IPS-20b (cell line): ENCODE measurements around the gene TTC1.
"Not testable (repeated sequence)": the region's sequence is repeated elsewhere in the genome, so short reads cannot be mapped to it uniquely, and the experiment has no call there.

Source experiments
- H3K27ac ChIP-seq: one replicate; pipeline ENCODE4 v1.5.1; 2013; ENCODE audit warnings: low read length
- H3K27me3 ChIP-seq: 2 replicates; pipeline ENCODE4 v1.6.1; 2013; ENCODE audit warnings: mild to moderate bottlenecking, low read length, inconsistent platforms; ENCODE audit not compliant: insufficient read depth
- H3K36me3 ChIP-seq: 2 replicates; pipeline ENCODE4 v1.6.1; 2013; ENCODE audit warnings: low read depth, mild to moderate bottlenecking, inconsistent platforms, low read length, moderate library complexity; ENCODE audit not compliant: insufficient read depth
- H3K4me1 ChIP-seq: 2 replicates; pipeline ENCODE4 v1.6.1; 2013; ENCODE audit warnings: mild to moderate bottlenecking, control low read depth, inconsistent platforms, low read length, moderate library complexity; ENCODE audit not compliant: insufficient read depth
- H3K4me3 ChIP-seq: 2 replicates; pipeline ENCODE4 v1.5.1; 2013; ENCODE audit warnings: mild to moderate bottlenecking, low read length, inconsistent platforms
- H3K9ac ChIP-seq: 2 replicates; pipeline ENCODE4 v1.6.1; 2013; ENCODE audit warnings: low read depth, mild to moderate bottlenecking, inconsistent platforms, low read length, moderate library complexity
- H3K9me3 ChIP-seq: 2 replicates; pipeline ENCODE4 v1.6.1; 2013; ENCODE audit warnings: mild to moderate bottlenecking, low read depth, low read length, inconsistent platforms; ENCODE audit not compliant: insufficient read depth

The TTC1 gene

GRCh38 chr5:160047423-160047822, 38.5 kb downstream of the TTC1 start:
- peaks cover 55% of the 10 kb centered on the region for H3K36me3 ChIP-seq
- H3K9me3 ChIP-seq: no peaks in the 10 kb centered on the region

GRCh38 chr5:160048131-160048530, 39.2 kb downstream of the TTC1 start:
- H3K4me3 ChIP-seq: no peak overlapping the region
- H3K9ac ChIP-seq: no peak overlapping the region

More at GRCh38 chr5:160047423-160047822, 38.5 kb downstream of the TTC1 start:
- peaks cover 25% of the 10 kb centered on the region; the same call in 1 of the 2 replicates for H3K4me1 ChIP-seq
- H3K4me3 ChIP-seq: no peak overlapping the region
- H3K27me3 ChIP-seq: no peaks in the 10 kb centered on the region
- H3K27ac ChIP-seq: no peak overlapping the region
- H3K9ac ChIP-seq: no peak overlapping the region

GRCh38 chr5:160049099-160049498, 40.2 kb downstream of the TTC1 start:
- Histone ChIP-seq H3K4me3 (no peak overlapping the region), H3K9me3 (no peaks in the 10 kb centered on the region), H3K9ac (no peak overlapping the region), H3K27me3 (no peaks in the 10 kb centered on the region), H3K4me1 (peaks cover 10% of the 10 kb centered on the region; the same call in 1 of the 2 replicates), H3K36me3 (peaks cover 66% of the 10 kb centered on the region), H3K27ac (no peak overlapping the region)

More at GRCh38 chr5:160048131-160048530, 39.2 kb downstream of the TTC1 start:
- no peaks in the 10 kb centered on the region for H3K9me3 ChIP-seq
- no peak overlapping the region for H3K27ac ChIP-seq
- no peaks in the 10 kb centered on the region for H3K27me3 ChIP-seq
- H3K4me1 ChIP-seq: peaks cover 20% of the 10 kb centered on the region; the same call in 1 of the 2 replicates
- peaks cover 58% of the 10 kb centered on the region for H3K36me3 ChIP-seq

- Histone ChIP-seq H3K4me3 (no peak overlapping the region), H3K27me3 (no peaks in the 10 kb centered on the region), H3K9me3 (no peaks in the 10 kb centered on the region), H3K4me1 (no peaks in the 10 kb centered on the region), H3K27ac (no peak overlapping the region), H3K36me3 (peaks cover 80% of the 10 kb centered on the region), H3K9ac (no peak overlapping the region)
Observed at GRCh38 chr5:160054047-160054446, 45.1 kb downstream of the TTC1 start.

- H3K9me3 ChIP-seq: no peaks in the 10 kb centered on the region
- no peak overlapping the region for H3K4me3 ChIP-seq
- H3K27ac ChIP-seq: no peak overlapping the region
- H3K4me1 ChIP-seq: no peaks in the 10 kb centered on the region
- peaks cover 80% of the 10 kb centered on the region for H3K36me3 ChIP-seq
- H3K27me3 ChIP-seq: no peaks in the 10 kb centered on the region
- H3K9ac ChIP-seq: no peak overlapping the region
Observed at GRCh38 chr5:160054831-160055230, 45.9 kb downstream of the TTC1 start.

- Histone ChIP-seq H3K27ac (no peak overlapping the region), H3K4me3 (no peak overlapping the region), H3K9ac (no peak overlapping the region), H3K4me1 (peaks cover 6% of the 10 kb centered on the region; the same call in 1 of the 2 replicates), H3K36me3 (peaks cover 75% of the 10 kb centered on the region), H3K27me3 (no peaks in the 10 kb centered on the region), H3K9me3 (no peaks in the 10 kb centered on the region)
Observed at GRCh38 chr5:160057256-160057655, 48.3 kb downstream of the TTC1 start.

GRCh38 chr5:160060001-160060400, 51.1 kb downstream of the TTC1 start:
- no peak overlapping the region for H3K27ac ChIP-seq
- H3K36me3 ChIP-seq: peaks cover 52% of the 10 kb centered on the region
- peaks cover 9% of the 10 kb centered on the region; the same call in 1 of the 2 replicates for H3K4me1 ChIP-seq
- no peaks in the 10 kb centered on the region for H3K27me3 ChIP-seq
- no peak overlapping the region for H3K9ac ChIP-seq
- no peaks in the 10 kb centered on the region for H3K9me3 ChIP-seq
- no peak overlapping the region for H3K4me3 ChIP-seq

GRCh38 chr5:160061770-160062169, 52.8 kb downstream of the TTC1 start:
- Histone ChIP-seq H3K4me1 (peaks cover 9% of the 10 kb centered on the region; the same call in 1 of the 2 replicates), H3K4me3 (no peak overlapping the region), H3K27me3 (no peaks in the 10 kb centered on the region), H3K27ac (no peak overlapping the region), H3K9ac (peak overlapping the region; percentile 30; the same call in 1 of the 2 replicates), H3K36me3 (peaks cover 47% of the 10 kb centered on the region), H3K9me3 (no peaks in the 10 kb centered on the region)

- H3K4me3 ChIP-seq: no peak overlapping the region
- peaks cover 36% of the 10 kb centered on the region for H3K36me3 ChIP-seq
- H3K9ac ChIP-seq: no peak overlapping the region
- no peaks in the 10 kb centered on the region for H3K27me3 ChIP-seq
- no peak overlapping the region for H3K27ac ChIP-seq
- no peaks in the 10 kb centered on the region for H3K9me3 ChIP-seq
- H3K4me1 ChIP-seq: peaks cover 9% of the 10 kb centered on the region; the same call in 1 of the 2 replicates
Observed at GRCh38 chr5:160064417-160064810, 55.5 kb downstream of the TTC1 start.

- no peak overlapping the region for H3K27ac ChIP-seq
- no peak overlapping the region; the same call in 1 of the 2 replicates for H3K9ac ChIP-seq
- peaks cover 9% of the 10 kb centered on the region; the same call in 1 of the 2 replicates for H3K4me1 ChIP-seq
- no peaks in the 10 kb centered on the region for H3K27me3 ChIP-seq
- no peak overlapping the region for H3K4me3 ChIP-seq
- H3K9me3 ChIP-seq: no peaks in the 10 kb centered on the region
- peaks cover 33% of the 10 kb centered on the region for H3K36me3 ChIP-seq
Observed at GRCh38 chr5:160064995-160065614, 56.2 kb downstream of the TTC1 start.

GRCh38 chr5:160069120-160069519, 60.2 kb downstream of the TTC1 start:
- H3K27me3 ChIP-seq, H3K9ac ChIP-seq, H3K9me3 ChIP-seq, H3K4me3 ChIP-seq, H3K4me1 ChIP-seq, H3K27ac ChIP-seq: not testable (repeated sequence)
- H3K36me3 ChIP-seq: peaks cover 20% of the 10 kb centered on the region

- Histone ChIP-seq H3K4me1 (no peaks in the 10 kb centered on the region; the same call in 1 of the 2 replicates), H3K36me3 (peaks cover 5% of the 10 kb centered on the region; the same call in 1 of the 2 replicates), H3K27ac (no peak overlapping the region), H3K9ac (no peak overlapping the region), H3K9me3 (no peaks in the 10 kb centered on the region), H3K27me3 (no peaks in the 10 kb centered on the region), H3K4me3 (no peak overlapping the region)
Observed at GRCh38 chr5:160071516-160071915, 62.6 kb downstream of the TTC1 start.
